Stimulated activated naive CD4-positive, alpha-beta T cell (primary cell): ENCODE data around the gene PRKCE.

Experiments
- DNase-seq, 6 experiments: peaks; one replicate each; lab custom pipeline; 2025; lab: John Stamatoyannopoulos, UW

PRKCE gene

GRCh38 chr2:46227674-46228289, 576.3 kb downstream of the PRKCE start:
- no peak for DNase-seq

GRCh38 chr2:46229134-46230063, 577.9 kb downstream of the PRKCE start:
- no peak for DNase-seq

GRCh38 chr2:46230115-46230571, 578.7 kb downstream of the PRKCE start:
- no peak for DNase-seq

GRCh38 chr2:46230677-46231425, 579.4 kb downstream of the PRKCE start:
- no peak for DNase-seq

- DNase-seq: no peak
These were observed 580.2 kb downstream of the PRKCE start for GRCh38 chr2:46231721-46232120.

- DNase-seq: no peak
These were observed 581.4 kb downstream of the PRKCE start for GRCh38 chr2:46232860-46233259.

- DNase-seq: no peak
These were observed 584.8 kb downstream of the PRKCE start for GRCh38 chr2:46236006-46236875.

- no peak for DNase-seq
These were observed 585.7 kb downstream of the PRKCE start for GRCh38 chr2:46236876-46237859.
